Esophagus squamous epithelium (tissue), 5 donors: ENCODE measurements around the gene RPF1. TPM values are rescaled to one million over a fixed set of nuclear protein-coding genes. Genes with fewer than 3 reads are reported as not detected.

Experiments
- DNase-seq: peaks from one replicate; lab custom pipeline; 2025; lab: John Stamatoyannopoulos, UW
- H3K27ac ChIP-seq, 4 donors: fragments of 200-600 bp; sonication (generic); one replicate each; pipeline ENCODE4 v1.5.1; 2016 to 2019; ENCODE audit warnings: mild to moderate bottlenecking in 1 of 4
- H3K27me3 ChIP-seq, 4 donors: fragments of 200-600 bp; sonication (generic); 1 replicate in 3 of 4; 2 replicates in 1 of 4; pipeline versions ENCODE4 v1.5.1 to v1.6.0; 2017 to 2021; ENCODE audit warnings: antibody characterized with exemption in 1 of 4
- H3K36me3 ChIP-seq, 3 donors: fragments of 200-600 bp; sonication (generic); one replicate each; pipeline ENCODE4 v1.5.1; 2016 to 2019
- H3K4me1 ChIP-seq, 3 donors: fragments of 200-600 bp; sonication (generic); one replicate each; pipeline ENCODE4 v1.5.1; 2017 to 2019
- H3K4me3 ChIP-seq, 4 donors: fragments of 200-600 bp; sonication (generic); 1 replicate in 3 of 4; 2 replicates in 1 of 4; pipeline ENCODE4 v1.5.1; 2016 to 2019; ENCODE audit warnings: mild to moderate bottlenecking in 2 of 4, moderate library complexity in 1 of 4
- H3K9me3 ChIP-seq, 3 donors: fragments of 200-600 bp; sonication (generic); one replicate each; pipeline ENCODE4 v1.5.1; 2016 to 2019
- CTCF ChIP-seq, 6 experiments: fragments of 450-650 bp in 4 of 6; fragments of 200-600 bp in 2 of 6; sonication (generic) in 2 of 6; IDR thresholded peaks; one replicate each; pipeline ENCODE4 v1.5.1; 2016 to 2019; ENCODE audit warnings: antibody characterized with exemption in 6 of 6, mild to moderate bottlenecking in 4 of 6, moderate library complexity in 4 of 6
- POLR2A ChIP-seq, 4 donors: fragments of 450-650 bp; IDR thresholded peaks; one replicate each; pipeline ENCODE4 v1.6.1; 2017; ENCODE audit warnings: antibody characterized with exemption in 4 of 4, mild to moderate bottlenecking in 4 of 4, moderate library complexity in 3 of 4
- WGBS, 2 donors: methylation state at CpG; one replicate each; pipeline ENCODE4 v1.1.5; 2018; 5-methylcytosine and 5-hydroxymethylcytosine counted together
- intact Hi-C: fragments of 100-400 bp; cut with DNase I; formaldehyde crosslinking; loops from one replicate; pipeline ENCODE4 v1.15.0; 2022
- total RNA-seq, 4 donors: library from RNA; depleted of rRNA; stranded (reverse); fragments of >200 nt; gene quantifications; one replicate each; pipeline ENCODE4 v1.1.0, GENCODE V29; 2016
- donor health status: DM: yes; HTN: yes; CAD: no.

The RPF1 gene
- total RNA-seq = 10 to 100 TPM; 30.2 to 41.2 (median 36.3) TPM

GRCh38 chr1:84478876-84479868, at the start of gene RPF1:
TSS of gene RPF1 (plus strand) at chr1:84479266. CDS start at chr1:84479282, 16 bp downstream.
- intact Hi-C loops = no loop called here

DNA sequence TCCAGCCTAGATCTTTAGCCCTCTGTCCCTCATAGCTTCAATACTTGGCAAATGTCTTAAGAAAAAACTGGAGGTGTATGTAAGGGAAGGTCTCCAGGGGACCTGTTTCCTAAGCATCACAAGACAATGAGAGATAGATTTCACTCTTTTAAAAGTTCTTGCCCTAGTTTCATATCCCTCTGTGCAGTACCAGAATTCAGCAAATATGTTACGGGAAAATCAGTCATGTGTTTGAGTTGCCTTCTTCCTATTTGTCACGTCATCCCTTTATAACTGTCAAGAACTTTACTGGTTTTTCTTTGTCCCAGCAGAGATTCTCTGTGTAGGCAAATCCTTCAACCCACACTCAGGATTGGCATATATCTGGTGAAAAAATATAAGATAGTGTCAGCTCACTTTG, 48.5 kb upstream of the RPF1 start:
- Histone ChIP-seq H3K27me3 (no peaks in the 10 kb centered on the region), H3K4me3 (no peak overlapping the region), H3K4me1 (peaks cover 0 to 16% (median 0%) of the 10 kb centered on the region in 3 donors), H3K27ac (no peak overlapping the region), H3K36me3 (no peaks in the 10 kb centered on the region), H3K9me3 (no peaks in the 10 kb centered on the region)
- WGBS, 2 donors = 89 to 93% methylated on average over 2 of the region's 2 CpGs
- no peak for TF ChIP-seq CTCF (IDR thresholded peaks at IDR 0.05)
- TF ChIP-seq POLR2A (IDR thresholded peaks at IDR 0.05) = no peak
- intact Hi-C loops = loop anchor here (5.0 to 10.0 kb wide), 2 partner anchors 184 to 288 kb away; partner anchors contain the start of gene PRKACB
- no peak for DNase-seq

More at GRCh38 chr1:84478876-84479868, at the start of gene RPF1:
- peak; percentile 13 for DNase-seq
- Histone ChIP-seq H3K9me3 (no peaks in the 10 kb centered on the region), H3K27me3 (peaks cover 0 to 40% (median 0%) of the 10 kb centered on the region in 4 donors), H3K4me1 (peaks cover 6 to 35% (median 12%) of the 10 kb centered on the region in 3 donors), H3K36me3 (peaks cover 0 to 29% (median 0%) of the 10 kb centered on the region in 3 donors), H3K27ac (peak within 1 kb of the TSS; percentile 84 to 93 (median 88)), H3K4me3 (peak within 1 kb of the TSS; percentile 64 to 92 (median 75))
- 3% methylated on average over 44 to 48 of the region's 51 CpGs for WGBS, 2 donors
- TF ChIP-seq POLR2A (IDR thresholded peaks at IDR 0.05) = peak in 2 of 4 donors; percentile 48 to 76
- peak in 1 of 6 experiments; percentile 11 for TF ChIP-seq CTCF (IDR thresholded peaks at IDR 0.05)

GRCh38 chr1:84433258-84434080, 45.6 kb upstream of the RPF1 start:
- TF ChIP-seq POLR2A (IDR thresholded peaks at IDR 0.05) (no peak), CTCF (IDR thresholded peaks at IDR 0.05) (peak; percentile 53 to 78 (median 76))
- DNase-seq = no peak
- Histone ChIP-seq H3K27me3 (no peaks in the 10 kb centered on the region), H3K4me1 (peaks cover 0 to 16% (median 0%) of the 10 kb centered on the region in 3 donors), H3K9me3 (no peaks in the 10 kb centered on the region), H3K36me3 (no peaks in the 10 kb centered on the region), H3K27ac (no peak overlapping the region), H3K4me3 (peak overlapping the region in 1 of 4 donors; percentile 39)
- WGBS, 2 donors = 25 to 38% methylated on average over 11 of the region's 11 CpGs
- intact Hi-C loops = loop anchor here (5.0 to 10.0 kb wide), 2 partner anchors 181 to 291 kb away; partner anchors contain the start of gene PRKACB

GRCh38 chr1:84434081-84434769, 44.8 kb upstream of the RPF1 start:
- Histone ChIP-seq H3K4me1 (peaks cover 0 to 16% (median 0%) of the 10 kb centered on the region in 3 donors), H3K27me3 (no peaks in the 10 kb centered on the region), H3K9me3 (no peaks in the 10 kb centered on the region), H3K27ac (no peak overlapping the region), H3K36me3 (no peaks in the 10 kb centered on the region), H3K4me3 (no peak overlapping the region)
- WGBS, 2 donors = 52 to 57% methylated on average over 6 of the region's 6 CpGs
- intact Hi-C loops = loop anchor here (5.0 to 10.0 kb wide), 2 partner anchors 181 to 292 kb away; partner anchors contain the start of gene PRKACB
- DNase-seq = no peak
- TF ChIP-seq POLR2A (IDR thresholded peaks at IDR 0.05) (no peak), CTCF (IDR thresholded peaks at IDR 0.05) (no peak)
